Endothelial cell (in vitro differentiated cells): ENCODE results near the gene MRPL24. TPM values are rescaled to one million over a fixed set of nuclear protein-coding genes. Genes with fewer than 3 reads are reported as not detected.
A peak's percentile ranks its signal among the peaks of the same experiment; 100 is the strongest.

ENCODE experiments used
- DNase-seq: peaks from one replicate; pipeline ENCODE4 v3.0.0; 2021; ENCODE audit warnings: low spot score
- H3K27ac Mint-ChIP-seq: one replicate; pipeline ENCODE4 v1.8.0; 2021; ENCODE audit warnings: mixed read lengths, inconsistent platforms; ENCODE audit not compliant: unreplicated experiment
- H3K27me3 Mint-ChIP-seq: one replicate; pipeline ENCODE4 v1.8.0; 2021; ENCODE audit warnings: mild to moderate bottlenecking, moderate library complexity, mixed read lengths, inconsistent platforms; ENCODE audit not compliant: unreplicated experiment
- H3K36me3 Mint-ChIP-seq: one replicate; pipeline ENCODE4 v1.8.0; 2021; ENCODE audit warnings: mild to moderate bottlenecking, low read depth, mixed read lengths, inconsistent platforms; ENCODE audit not compliant: unreplicated experiment
- H3K4me1 Mint-ChIP-seq: one replicate; pipeline ENCODE4 v1.8.0; 2021; ENCODE audit warnings: mild to moderate bottlenecking, mixed read lengths, inconsistent platforms; ENCODE audit not compliant: unreplicated experiment
- H3K4me3 Mint-ChIP-seq: one replicate; pipeline ENCODE4 v1.8.0; 2021; ENCODE audit warnings: mild to moderate bottlenecking, mixed read lengths, inconsistent platforms; ENCODE audit not compliant: unreplicated experiment
- H3K9me3 Mint-ChIP-seq: one replicate; pipeline ENCODE4 v1.8.0; 2021; ENCODE audit warnings: mixed read lengths, inconsistent platforms; ENCODE audit not compliant: unreplicated experiment
- long read RNA-seq: library from polyadenylated mRNA; unstranded; transcript quantifications from one replicate; pipeline ENCODE4 v2.0.0, GENCODE V29; 2020; ENCODE audit not compliant: unreplicated experiment
- total RNA-seq: library from RNA; stranded (reverse); fragmentation: NEBNext Ultra II Directional; extraction: Animal tissue kit (Norgen Biotek cat#: 25700); gene quantifications from one replicate; pipeline ENCODE4 v1.2.1, GENCODE V29; 2021; ENCODE audit not compliant: unreplicated experiment
- TF ChIP-seq, protein P1 (sequence below): fragments of 200-600 bp; sonication (generic); IDR thresholded peaks from one replicate; pipeline ENCODE4 v1.5.0; 2021; ENCODE audit warnings: antibody characterized with exemption; ENCODE audit not compliant: unreplicated experiment

MRPL24 gene
- total RNA-seq: 26.7 TPM
- long read RNA-seq, partial matches to known transcripts: 0 of 5 reads
- long read RNA-seq, other reads (novel, unspliced or antisense): 0 of 5 reads

DNA sequence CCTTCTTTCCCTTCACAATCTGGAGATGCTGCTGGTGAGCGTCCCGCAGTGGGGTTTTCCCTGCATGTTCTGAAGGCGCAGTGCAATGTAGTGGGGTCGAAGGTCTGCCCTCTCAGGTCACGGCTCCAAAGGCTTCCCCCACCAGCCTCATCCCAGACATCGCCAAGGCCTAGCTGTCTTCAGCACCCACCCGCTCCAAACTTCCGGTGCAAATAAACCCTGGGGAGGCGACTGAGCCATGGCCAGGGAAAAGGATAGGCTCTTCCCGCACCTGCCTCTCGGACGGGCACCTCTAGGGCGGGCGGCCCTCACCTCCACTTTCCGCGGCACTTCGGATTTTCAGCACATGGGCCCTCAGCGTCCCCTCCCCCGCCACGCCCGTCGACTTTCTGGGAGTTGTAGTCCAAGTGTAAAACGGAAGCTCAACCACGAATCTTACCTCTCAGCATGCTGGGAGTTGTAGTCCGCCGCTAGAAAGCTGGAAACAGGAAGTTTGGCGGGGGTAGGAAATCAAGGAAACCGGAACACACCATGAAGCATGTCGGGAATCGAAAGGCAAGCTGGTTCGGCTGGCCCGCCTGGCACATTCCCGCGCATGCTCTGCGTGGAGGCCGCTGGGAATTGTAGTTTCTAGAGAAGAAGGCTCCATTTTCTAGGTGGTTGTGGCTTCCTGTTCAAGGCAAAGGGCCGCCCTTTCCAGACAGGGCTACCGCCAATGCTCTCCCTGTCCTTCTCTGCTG lies at the start of gene MRPL24:
MRPL24 (minus strand) TSS at position 348 of the 740 bp plus-strand sequence. CDS start 2,384 bp downstream, outside the sequence.
- Mint-ChIP-seq H3K27ac (peak within 1 kb of the TSS; percentile 98), H3K36me3 (peaks cover 28% of the 10 kb centered on the region), H3K4me3 (peak within 1 kb of the TSS; percentile 97), H3K9me3 (no peaks in the 10 kb centered on the region), H3K4me1 (peaks cover 23% of the 10 kb centered on the region), H3K27me3 (peaks cover 9% of the 10 kb centered on the region)
- peak; percentile 90 for DNase-seq
- TF ChIP-seq, protein P1, sequence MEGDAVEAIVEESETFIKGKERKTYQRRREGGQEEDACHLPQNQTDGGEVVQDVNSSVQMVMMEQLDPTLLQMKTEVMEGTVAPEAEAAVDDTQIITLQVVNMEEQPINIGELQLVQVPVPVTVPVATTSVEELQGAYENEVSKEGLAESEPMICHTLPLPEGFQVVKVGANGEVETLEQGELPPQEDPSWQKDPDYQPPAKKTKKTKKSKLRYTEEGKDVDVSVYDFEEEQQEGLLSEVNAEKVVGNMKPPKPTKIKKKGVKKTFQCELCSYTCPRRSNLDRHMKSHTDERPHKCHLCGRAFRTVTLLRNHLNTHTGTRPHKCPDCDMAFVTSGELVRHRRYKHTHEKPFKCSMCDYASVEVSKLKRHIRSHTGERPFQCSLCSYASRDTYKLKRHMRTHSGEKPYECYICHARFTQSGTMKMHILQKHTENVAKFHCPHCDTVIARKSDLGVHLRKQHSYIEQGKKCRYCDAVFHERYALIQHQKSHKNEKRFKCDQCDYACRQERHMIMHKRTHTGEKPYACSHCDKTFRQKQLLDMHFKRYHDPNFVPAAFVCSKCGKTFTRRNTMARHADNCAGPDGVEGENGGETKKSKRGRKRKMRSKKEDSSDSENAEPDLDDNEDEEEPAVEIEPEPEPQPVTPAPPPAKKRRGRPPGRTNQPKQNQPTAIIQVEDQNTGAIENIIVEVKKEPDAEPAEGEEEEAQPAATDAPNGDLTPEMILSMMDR: no peak

DNA sequence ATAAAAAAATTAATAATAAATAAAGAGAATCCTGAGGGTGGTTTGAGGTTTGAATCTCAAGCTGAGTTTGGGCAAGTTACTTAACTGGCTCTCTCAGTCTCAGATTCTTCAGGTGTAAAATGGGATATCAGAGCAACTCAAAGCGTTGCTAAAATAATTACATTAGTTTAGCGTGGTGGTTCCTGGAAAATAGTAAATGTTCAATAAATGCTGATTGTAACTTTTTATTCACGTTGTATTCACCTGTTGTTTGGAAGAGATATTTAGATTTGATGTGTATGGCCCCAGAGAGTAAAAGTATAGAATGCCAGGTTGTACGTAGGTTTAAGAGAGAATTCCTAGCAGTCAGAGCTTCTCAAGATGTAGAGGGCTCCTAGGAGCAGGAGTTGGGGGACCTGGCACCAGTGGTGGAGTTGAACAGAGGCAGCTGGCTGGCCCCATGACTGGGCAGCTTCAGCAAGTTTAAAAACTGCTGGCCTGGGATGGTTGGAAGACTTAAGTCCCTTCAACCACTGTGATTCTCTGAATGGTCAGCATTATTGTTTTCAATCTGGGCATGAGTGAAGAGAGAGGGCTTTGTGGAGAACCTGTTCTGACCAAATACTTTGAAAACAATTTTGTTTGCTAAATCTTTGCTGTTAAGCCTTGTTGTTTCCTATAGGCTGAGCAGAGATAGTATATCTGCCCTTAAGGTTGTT lies 48.9 kb upstream of the MRPL24 start:
- TF ChIP-seq, protein P1: no peak
- peaks cover 2% of the 10 kb centered on the region for H3K27me3 Mint-ChIP-seq

DNA sequence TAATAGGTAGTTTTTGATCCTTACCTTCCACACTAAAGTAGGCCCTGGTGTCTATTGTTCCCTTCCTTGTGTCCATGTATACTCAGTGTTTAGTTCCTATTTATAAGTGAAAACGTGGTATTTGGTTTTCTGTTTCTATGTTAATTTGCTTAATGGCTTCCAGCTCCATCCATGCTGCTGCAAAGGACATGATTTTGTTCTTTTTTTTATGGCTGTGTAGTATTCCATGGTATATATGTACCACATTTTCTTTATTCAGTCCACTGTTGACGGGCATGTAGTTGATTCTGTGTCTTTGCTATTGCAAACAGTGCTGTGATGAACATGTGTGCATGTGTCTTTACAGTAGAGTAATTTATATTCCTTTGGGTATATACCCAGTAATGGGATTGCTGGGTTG lies 47.2 kb upstream of the MRPL24 start:
- H3K27ac Mint-ChIP-seq: no peak overlapping the region
- no peaks in the 10 kb centered on the region for H3K9me3 Mint-ChIP-seq
- peaks cover 38% of the 10 kb centered on the region for H3K36me3 Mint-ChIP-seq
- no peak overlapping the region for H3K4me3 Mint-ChIP-seq
- TF ChIP-seq, protein P1: no peak
- H3K27me3 Mint-ChIP-seq: peaks cover 2% of the 10 kb centered on the region
- no peak for DNase-seq
- peaks cover 55% of the 10 kb centered on the region for H3K4me1 Mint-ChIP-seq

More for the DNA sequence above, 48.9 kb upstream of the MRPL24 start:
- Mint-ChIP-seq H3K4me3 (no peak overlapping the region), H3K4me1 (peaks cover 51% of the 10 kb centered on the region), H3K27ac (peak overlapping the region; percentile 17), H3K9me3 (no peaks in the 10 kb centered on the region), H3K36me3 (peaks cover 39% of the 10 kb centered on the region)
- no peak for DNase-seq

DNA sequence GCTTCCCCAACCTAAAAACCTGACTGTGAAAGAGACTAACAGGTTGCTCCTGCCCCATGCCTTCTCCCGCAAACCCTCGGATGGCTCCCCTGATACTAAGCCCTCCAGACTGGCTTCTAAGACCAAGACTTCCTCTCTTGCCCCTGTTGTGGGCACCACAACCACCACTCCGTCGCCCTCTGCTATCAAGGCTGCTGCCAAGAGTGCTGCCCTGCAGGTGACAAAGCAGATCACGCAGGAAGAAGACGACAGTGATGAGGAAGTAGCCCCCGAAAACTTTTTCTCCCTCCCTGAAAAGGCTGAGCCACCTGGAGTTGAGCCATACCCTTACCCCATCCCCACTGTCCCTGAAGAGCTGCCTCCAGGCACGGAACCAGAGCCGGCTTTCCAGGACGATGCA lies 45.8 kb upstream of the MRPL24 start:
- TF ChIP-seq, protein P1: no peak
- H3K4me1 Mint-ChIP-seq: peaks cover 61% of the 10 kb centered on the region
- peaks cover 41% of the 10 kb centered on the region for H3K36me3 Mint-ChIP-seq
- no peak for DNase-seq
- no peak overlapping the region for H3K27ac Mint-ChIP-seq
- peaks cover 2% of the 10 kb centered on the region for H3K27me3 Mint-ChIP-seq
- no peaks in the 10 kb centered on the region for H3K9me3 Mint-ChIP-seq
- no peak overlapping the region for H3K4me3 Mint-ChIP-seq
